GM21529 (cell line): ENCODE data around the gene ZCCHC7.
A peak's percentile ranks its signal among the peaks of the same experiment; 100 is the strongest.

ENCODE experiments used
- ATAC-seq: cut with Tn5 transposase; IDR thresholded peaks from one replicate; pipeline ENCODE4 v1.9.1; 2021; ENCODE audit not compliant: unreplicated experiment

Gene ZCCHC7

DNA sequence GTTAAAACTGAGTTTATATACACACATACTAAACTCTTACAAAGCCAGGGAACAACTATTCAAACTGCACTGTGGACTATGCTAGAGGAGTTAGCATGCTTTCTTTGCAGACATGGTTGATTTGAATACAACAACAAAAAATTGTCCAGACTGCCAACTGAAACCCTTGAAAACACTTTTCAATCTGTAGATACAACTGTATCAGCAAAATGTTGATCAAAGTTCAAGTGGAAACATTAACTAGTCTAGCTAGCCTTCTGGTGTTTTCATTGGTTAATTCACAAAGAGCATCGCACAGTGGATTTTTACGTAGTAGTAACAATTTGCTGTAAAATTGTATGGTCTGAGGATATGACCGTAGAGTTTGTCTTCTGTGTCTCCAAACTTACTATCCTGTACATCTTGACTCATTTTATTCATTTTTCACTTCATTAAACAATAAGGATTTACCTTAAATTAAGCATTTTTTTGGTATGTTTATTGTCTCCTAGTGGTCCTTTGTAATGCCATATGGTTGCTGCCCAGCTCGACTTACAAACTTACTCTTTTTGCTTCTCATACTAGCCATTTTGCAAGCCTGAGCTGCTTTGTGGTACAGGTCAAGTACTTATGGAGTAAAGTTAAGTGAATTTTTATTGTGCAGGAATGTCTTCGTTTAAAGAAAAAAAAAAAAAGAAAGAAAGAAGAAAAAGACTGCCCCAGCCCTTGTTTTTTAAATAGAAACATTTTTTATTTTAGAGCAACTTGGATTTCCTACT is 123.4 kb downstream of the ZCCHC7 start:
- ATAC-seq, result no peak

DNA sequence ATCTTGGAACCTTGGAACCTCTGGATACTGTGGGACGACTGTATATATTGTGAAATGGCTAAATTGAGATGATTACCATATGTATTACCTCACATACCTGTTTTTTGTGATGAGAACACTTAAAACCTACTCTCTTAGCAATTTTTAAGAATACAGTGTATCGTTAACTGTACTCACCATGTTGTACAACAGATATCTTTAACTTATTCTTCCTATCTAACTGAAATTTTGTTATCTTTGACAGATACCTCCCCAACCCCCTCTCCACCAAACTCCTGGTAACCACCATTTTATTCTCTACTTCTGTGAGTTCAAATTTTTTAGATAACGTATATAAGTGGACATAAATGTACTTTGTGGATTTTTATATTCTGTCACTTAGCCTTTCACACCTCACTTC is 126.5 kb downstream of the ZCCHC7 start:
- ATAC-seq, result no peak

DNA sequence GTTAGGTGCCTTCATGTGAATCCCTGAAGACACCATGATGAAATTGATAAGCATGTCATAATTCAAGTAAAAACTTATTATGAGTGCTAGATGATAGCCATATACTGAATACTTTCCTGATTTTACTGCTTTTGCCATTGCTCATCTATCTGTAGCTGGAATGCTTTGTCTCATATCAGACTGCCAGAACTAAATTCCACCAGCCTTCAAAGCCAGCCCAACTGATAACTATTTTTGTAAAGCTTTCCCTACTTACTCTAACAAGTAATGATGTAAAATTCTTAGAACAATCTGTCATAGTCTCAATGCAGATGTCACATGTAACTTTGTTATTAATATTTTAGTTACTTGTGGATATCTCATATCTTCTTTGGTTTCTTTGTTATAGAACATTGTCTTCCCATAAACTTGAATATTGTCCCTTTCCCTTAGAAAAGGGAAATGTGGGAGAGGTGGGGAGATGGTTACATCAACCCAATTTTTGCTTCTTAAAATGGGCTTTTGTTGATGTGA is 128.3 kb downstream of the ZCCHC7 start:
- ATAC-seq, result no peak

DNA sequence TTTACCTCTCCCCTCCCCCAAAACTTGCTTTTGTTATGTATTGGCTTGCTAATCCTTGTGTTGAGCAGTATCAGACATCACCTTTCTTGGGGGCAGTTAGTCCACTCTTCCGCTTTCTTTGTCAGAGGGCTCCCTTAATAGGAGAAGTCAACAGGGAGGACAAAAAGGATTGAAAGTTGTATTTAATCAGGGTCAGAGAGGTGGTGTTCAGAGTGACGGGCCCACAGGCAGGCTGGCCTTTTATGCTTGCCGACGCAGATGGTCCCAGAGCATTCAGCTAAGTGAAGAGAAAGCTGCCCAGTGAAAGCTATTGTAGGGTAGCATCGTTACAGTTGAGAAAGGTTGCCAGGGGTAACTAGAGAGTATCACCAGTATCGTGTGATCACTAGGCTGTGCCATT is 131.1 kb downstream of the ZCCHC7 start:
- ATAC-seq, result no peak

DNA sequence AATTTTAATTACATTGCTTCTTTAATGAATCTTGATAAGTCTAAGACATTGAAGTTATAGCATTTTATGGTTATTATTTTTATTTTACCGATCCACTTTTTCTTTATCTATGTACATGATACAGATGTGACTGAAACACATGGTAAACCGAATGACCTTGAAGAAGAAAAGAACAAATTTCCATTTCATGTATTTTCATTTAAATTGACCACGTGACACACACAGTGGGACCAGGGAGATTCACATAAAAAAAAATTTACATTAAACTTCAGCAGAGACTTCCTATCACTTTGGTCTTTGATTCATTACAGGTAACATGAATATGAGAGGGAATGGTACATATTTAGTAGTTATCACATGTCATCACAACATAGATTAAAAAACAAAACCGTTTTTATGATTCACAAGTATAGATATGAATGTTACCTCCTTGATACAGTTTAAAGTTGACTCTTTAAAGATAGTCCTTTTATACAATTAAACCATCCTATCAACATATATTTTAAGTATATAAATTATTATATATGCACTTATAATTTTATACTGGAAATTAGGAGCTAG is 133.1 kb downstream of the ZCCHC7 start:
- ATAC-seq, result no peak

DNA sequence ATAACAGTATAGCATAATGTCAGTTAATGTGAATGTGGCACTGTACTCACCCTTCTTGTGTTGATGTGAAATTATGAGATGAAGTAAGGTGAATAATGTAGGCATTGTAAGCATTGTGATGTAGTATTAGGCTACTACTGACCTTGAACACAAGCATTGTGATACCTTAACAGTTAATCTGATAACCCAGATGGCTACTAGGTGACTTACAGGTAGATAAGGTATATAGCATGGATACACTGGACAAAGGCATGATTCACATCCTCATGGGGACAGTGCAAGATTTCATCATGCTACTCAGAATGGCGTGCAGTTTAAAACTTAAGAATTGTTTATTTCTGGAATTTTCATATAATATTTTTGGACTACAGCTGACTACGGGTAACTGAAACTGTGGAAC is 134.8 kb downstream of the ZCCHC7 start:
- ATAC-seq, result no peak

DNA sequence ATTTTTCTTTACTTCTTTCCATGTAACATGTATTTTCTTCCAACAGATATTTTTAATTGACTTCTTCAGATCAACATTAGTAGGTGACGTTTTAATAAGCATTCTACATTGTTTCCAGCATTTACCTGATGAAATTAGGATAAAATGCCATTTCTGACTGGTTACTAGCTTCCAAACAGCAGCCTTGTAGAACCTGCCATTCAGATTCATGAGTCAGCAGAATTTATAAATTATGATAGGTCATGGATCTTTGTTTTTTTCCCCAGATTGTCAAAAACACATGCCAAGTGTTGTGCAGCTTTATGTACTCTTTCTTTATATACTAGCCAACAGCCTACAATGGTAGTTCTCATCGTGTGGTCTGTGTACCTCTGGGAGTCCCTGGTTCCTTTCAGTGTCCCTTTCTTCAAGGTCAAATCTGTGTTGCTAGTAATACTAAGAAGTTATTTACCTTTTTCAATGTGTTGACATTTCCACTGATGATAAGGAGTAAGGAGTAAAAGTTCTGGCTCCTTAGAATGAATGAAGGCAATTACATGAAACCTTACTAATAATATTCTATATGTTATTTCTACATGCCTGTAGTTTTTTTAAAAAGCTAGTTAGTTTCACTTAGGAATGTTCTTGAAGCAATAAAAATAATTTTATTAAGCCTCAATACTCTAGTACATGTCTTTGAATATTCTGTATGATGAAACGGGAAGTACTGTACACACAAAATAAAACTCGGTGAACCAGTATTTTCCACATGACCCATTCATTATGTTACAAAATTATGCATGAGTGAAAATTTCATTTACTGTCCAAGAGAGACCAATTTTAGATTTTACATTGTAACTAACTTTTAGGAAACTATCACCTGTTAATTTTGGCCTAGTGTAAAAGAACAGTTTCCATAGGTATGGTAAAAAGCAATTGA is 135.8 kb downstream of the ZCCHC7 start:
- ATAC-seq, result no peak

DNA sequence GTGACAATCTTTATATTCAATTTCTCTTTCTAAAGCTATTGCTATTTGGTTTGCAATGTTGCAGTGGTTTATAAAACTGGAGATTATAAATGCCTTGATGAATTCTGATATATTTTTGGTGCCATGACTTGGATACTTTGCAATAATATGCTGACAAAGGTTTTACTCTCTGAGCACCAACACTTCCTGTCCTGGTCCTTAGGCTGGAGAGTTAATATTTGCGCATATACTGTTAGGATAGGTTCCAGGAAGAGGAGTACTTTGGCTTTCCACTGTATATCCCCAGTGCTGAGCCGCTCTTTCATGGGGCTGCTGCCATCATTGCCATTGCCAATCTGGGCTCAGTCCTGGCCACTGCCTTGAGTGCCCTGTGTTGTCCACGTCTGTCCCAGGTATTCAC is 139.6 kb downstream of the ZCCHC7 start:
- no peak for ATAC-seq

DNA sequence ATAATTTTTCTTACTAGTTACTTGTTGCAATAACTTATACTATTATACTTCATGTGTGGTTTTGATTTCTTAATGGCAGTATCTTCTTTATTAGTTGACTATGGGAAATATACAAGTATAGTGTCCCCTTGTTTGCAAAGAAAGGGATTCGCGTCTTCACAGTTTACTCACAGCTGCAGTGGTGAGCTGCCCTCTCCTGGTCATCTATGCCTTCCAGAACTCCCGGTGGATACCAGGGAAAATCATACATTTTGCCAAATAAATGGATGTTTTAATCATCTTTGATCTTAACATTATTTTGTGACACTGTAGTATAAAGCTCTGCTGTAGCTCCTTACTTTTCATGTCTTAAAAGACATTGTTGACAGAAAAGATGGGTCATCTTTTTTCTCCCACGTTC is 142.0 kb downstream of the ZCCHC7 start:
- no peak for ATAC-seq

DNA sequence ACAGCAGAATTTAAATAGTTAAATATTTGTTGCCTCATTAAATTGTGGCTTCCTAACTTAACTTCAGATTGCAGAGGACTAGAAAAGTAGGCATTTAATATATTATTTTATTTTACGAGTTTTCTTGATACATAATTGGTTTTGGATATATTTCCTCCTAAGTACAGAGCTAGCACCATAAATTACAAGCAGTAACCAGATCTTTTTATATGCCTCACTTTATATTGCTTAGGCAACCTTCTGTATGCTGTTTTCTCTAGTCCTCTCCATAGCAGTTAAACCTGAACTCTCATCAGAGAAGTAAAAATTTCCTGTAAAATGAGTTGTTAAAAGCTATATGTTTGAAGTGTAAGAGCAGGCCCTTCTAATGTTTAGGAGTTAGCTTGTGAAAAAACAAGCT is 144.2 kb downstream of the ZCCHC7 start:
- no peak for ATAC-seq

DNA sequence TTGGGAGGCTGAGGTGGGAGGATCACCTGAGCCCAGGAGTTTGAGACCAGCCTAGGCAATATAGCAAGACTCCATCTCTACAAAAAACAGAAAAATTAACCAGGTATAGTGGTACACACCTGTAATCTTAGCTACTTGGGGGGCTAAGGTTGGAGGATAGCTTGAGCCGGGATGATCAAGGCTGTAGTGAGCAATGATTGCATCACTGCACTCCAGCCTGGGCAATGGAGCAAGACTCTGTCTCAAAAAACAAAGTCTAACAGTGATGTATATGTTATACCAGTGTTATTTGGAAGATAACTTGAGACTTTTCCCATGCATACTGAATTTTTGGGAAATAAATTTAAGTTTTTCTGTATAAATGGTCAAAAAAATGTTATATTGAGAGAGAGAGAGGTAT is 146.3 kb downstream of the ZCCHC7 start:
- no peak for ATAC-seq

DNA sequence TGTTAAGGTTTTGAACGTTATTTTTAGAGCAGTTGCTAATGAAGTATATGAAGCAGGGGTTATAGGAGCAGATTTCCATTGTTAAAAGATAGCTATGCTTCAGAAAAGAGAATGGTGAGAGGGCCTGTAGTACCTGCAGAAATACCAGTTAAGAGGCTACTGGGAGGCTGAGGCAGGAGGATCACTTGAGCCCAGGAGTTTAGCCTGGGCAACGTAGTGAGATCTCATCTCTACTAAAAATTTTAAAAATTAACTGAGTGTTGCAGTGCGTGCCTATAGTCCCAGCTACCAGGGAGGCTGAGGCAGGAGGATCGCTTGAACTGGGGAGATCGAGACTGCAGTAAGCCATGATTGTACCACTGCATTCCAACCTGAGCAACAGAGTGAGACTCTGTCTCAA is 148.8 kb downstream of the ZCCHC7 start:
- no peak for ATAC-seq

DNA sequence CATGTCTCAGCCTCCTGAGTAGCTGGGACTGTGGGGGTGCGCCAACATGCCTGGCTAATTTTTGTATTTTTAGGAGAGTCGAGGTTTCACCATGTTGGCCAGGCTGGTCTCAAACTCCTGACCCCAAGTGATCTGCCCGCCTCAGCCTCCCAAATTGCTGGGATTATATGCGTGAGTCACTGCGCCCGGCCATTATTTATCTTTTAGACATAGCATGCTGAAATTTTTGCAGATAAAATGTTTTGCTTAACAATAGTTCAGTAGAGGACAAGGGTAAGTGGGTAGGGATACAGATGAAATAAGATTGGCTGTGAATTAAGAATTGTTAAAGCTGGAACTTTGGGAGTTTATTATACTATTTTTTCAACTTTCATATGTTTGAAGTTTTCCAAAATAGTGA is 151.3 kb downstream of the ZCCHC7 start:
- ATAC-seq, result no peak

DNA sequence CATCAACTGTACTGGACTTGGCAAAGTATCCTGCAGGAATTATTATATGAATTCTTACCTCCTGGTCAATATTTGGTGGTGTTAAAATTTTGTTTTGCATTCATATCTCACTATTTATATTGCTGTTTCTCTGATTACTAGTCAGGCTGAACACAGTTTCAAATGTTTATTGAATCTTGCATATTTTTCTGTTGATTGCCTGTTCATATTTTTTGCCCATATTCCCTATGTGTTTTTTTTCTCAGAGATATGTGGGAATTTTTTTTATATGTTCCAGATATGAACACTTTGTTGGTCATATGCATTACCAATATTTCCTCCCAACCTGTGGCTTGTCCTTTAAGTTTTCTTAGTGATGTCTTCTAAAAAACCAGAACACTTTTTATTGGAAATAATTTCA is 153.2 kb downstream of the ZCCHC7 start:
- ATAC-seq, result no peak

DNA sequence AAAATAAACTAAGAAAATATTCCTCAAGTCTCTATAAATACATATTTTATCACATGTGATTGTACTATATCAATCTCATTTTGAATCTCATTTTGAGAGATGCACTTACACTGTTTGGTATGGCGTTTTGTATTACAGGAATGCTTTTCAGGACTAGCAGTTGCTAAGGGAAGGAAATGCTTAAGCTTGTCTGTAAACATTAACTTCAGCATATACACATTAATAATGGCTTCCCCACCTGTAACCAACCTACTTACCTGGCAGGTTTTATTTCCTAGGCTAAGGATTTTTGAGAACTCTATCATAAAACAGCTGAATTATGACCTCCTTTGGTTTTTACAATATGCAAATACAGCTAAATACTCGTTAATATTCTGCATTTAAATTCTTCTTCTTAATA is 161.2 kb downstream of the ZCCHC7 start:
- no peak for ATAC-seq

DNA sequence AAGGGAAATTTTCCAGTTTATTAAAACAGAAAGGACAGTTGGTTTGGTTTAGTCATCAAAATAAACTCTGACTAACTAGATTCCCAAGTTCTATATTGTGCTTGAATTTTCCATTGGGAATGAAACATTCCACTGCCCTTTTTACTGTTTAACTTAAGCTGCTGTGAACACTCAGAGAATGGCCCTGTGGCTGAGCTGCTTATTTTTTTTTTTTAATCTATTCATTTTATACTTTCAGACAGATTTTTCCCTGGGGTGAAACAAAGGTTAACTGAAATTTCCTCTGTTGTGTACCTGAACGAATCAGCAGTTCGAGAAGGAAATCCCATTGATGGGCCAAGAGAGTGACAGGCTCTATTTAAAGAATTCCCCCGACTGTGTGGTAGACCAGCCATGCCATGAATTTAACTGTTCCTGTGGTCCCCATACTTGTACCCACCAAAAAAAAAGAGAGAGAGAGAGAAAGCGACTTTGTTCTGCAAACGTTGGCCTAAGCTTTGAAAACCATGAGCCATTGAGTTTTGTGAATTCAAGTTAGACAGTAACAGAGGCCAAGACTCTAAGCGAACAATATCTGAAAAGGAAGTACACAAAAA is 163.5 kb downstream of the ZCCHC7 start:
- peak; percentile 65 for ATAC-seq

DNA sequence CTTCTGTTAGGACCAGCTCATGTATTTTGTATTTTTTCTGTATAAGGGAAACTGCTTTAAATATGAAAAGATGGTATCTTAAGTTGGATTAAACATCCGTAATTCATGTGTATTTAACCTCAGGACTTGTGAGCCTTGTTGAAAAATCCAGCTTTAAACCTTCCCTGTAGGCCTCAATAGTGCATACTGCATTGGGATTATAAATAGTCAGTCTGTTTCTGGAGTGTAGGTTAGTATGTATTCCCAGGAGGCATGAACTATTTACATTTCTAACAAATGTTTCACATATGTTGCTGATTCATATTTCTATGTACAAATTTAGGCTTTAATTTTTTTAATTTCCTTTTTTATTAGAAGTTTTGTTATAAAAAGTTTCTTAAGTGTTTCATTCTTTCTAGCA is 164.3 kb downstream of the ZCCHC7 start:
- ATAC-seq, result no peak

DNA sequence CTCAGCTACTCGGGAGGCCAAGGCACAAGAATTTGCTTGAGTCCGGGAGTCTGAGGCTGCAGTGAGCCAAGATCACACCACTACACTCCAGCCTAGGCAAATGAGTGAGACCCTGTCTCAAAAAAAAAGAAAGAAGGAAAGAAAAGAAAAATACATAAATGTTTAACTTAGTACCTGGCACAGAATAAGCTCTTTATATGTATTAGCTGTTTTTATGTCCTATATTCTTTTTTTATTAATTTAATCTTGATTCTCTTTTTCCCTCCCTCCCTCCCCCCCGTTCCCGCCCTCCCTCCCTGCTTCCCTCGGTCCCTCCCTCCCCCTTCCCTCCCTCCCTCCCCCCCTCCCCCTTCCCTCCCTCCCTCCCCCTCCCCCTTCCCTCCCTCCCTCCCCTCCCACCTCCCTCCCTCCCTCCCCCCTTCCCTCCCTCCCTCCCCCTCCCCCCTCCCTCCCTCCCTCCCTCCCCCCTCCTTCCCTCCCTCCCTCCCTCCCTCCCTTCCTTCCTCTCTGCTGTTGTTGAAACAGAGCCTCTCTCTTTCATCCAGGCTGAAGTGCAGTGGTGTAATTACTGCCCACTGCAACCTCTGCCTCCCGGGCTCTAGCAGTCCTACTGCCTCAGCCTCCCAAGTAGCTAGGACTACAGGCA is 166.3 kb downstream of the ZCCHC7 start:
- no peak for ATAC-seq

DNA sequence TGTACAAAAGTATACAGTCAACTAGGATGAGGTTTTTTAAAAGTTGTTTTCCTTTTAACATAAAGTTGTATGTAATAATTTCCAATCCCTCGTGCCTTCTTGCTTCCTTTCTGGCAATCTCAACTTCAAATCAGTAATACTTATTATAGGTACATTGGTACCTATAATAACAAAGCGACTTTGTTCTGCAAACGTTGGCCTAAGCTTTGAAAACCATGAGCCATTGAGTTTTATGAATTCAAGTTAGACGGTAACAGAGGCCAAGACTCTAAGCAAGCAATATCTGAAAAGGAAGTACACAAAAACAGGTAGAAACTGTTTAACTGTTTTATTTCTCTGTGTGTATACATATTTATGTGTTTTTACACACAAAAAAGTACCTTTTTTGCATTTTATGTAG is 166.9 kb downstream of the ZCCHC7 start:
- no peak for ATAC-seq

DNA sequence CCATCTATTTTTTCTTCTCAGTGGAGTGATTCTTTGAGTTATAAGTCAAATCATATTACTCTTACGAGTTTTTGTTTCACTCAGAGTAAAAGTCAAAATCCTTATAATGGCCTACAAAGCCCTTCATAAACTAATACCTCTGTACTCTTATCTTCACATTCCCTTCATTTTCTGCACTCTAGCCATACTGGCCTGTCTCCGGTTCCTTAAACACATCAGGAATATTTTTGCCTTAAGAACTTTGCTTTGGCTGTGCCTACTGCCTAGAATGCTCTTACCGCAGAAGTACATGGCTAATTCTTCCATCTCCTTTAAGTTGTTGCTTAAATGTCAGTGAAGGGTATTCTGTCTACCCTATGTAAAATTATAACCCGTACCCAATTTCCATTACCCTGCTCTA is 169.3 kb downstream of the ZCCHC7 start:
- no peak for ATAC-seq

DNA sequence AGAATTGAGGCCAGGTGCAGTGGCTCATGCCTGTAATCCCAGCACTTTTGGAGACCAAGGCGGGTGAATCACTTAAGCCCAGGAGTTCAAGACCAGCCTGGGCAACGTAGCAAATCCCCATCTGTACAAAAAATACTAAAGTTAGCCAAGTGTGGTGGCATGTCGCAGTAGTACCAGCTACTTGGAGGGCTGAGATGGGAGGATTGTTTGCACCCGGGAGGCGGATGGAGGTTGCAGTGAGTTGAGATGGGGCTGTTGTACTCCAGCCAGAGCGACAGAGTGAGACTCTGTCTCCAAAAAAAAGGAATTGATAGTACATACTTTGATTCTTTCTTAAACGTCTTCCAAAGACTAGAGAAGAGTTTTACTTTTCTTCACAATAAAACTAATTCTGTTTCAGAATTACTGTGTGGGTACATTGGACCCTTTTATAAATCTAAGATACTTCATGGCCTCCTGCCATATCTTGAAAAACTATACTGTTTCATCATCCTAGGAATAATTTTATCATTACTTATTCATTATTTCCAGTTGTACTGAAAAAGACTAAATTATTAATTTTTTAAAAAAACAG is 170.1 kb downstream of the ZCCHC7 start:
- no peak for ATAC-seq
